Sigmoid colon (tissue), 7 donors: ENCODE results near the gene USP6. TPM values are rescaled to one million over a fixed set of nuclear protein-coding genes. Genes with fewer than 3 reads are reported as not detected.
"Not testable (repeated sequence)": the region's sequence is repeated elsewhere in the genome, so short reads cannot be mapped to it uniquely, and the experiment has no call there.

Source experiments
- DNase-seq: peaks from one replicate; pipeline ENCODE4 v3.0.0-alpha.2; 2019
- H3K27ac ChIP-seq, 4 donors: fragments of 200-600 bp; sonication (generic); one replicate each; pipeline ENCODE4 v1.5.1; 2016 to 2019; ENCODE audit warnings: mild to moderate bottlenecking in 1 of 4
- H3K27me3 ChIP-seq, 3 donors: fragments of 200-600 bp; sonication (generic); one replicate each; pipeline ENCODE4 v1.5.1; 2019; ENCODE audit warnings: mild to moderate bottlenecking in 1 of 3
- H3K36me3 ChIP-seq, 4 donors: fragments of 200-600 bp; sonication (generic); one replicate each; pipeline ENCODE4 v1.5.1; 2016 to 2019
- H3K4me1 ChIP-seq, 4 donors: fragments of 200-600 bp; sonication (generic); one replicate each; pipeline ENCODE4 v1.5.1; 2017 to 2019
- H3K4me3 ChIP-seq, 4 donors: fragments of 200-600 bp; sonication (generic); one replicate each; pipeline ENCODE4 v1.5.1; 2017 to 2019; ENCODE audit warnings: mild to moderate bottlenecking in 2 of 4, moderate library complexity in 1 of 4
- H3K9me3 ChIP-seq, 4 donors: fragments of 200-600 bp in 3 of 4; sonication (generic) in 3 of 4; one replicate each; pipeline versions ENCODE4 v1.5.1 to v1.6.1; 2013 to 2019
- EP300 ChIP-seq, 4 donors: sonication (generic); formaldehyde crosslinking; IDR thresholded peaks; one replicate each; pipeline ENCODE4 v1.6.1; 2017; ENCODE audit warnings: antibody characterized with exemption in 4 of 4
- POLR2A ChIP-seq, 2 donors: fragments of 450-650 bp; IDR thresholded peaks; one replicate each; pipeline ENCODE4 v1.6.1; 2016; ENCODE audit warnings: antibody characterized with exemption in 2 of 2, mild to moderate bottlenecking in 2 of 2, moderate library complexity in 2 of 2
- POLR2AphosphoS5 ChIP-seq, 4 donors: sonication (generic); formaldehyde crosslinking; IDR thresholded peaks; one replicate each; pipeline ENCODE4 v1.6.1; 2017; ENCODE audit warnings: antibody characterized with exemption in 4 of 4
- WGBS, 2 donors: extraction: QIAGEN DNeasy Blood & Tissue Kit; methylation state at CpG; one replicate each; pipeline ENCODE4 v1.1.7; 2013; 5-methylcytosine and 5-hydroxymethylcytosine counted together
- intact Hi-C: fragments of 100-400 bp; cut with DNase I; formaldehyde crosslinking; loops from one replicate; pipeline ENCODE4 v1.15.1; 2023
- polyA plus RNA-seq, 3 donors: library from polyadenylated mRNA; stranded (reverse); fragments of 200-250 nt; gene quantifications; one replicate each; pipeline ENCODE4 v1.2.3, GENCODE V29; 2013
- total RNA-seq, 4 donors: library from RNA; depleted of rRNA; stranded (reverse); fragments of >200 nt; gene quantifications; one replicate each; pipeline ENCODE4 v1.1.0, GENCODE V29; 2016
- TF ChIP-seq, protein P1 (sequence below), 4 experiments: fragments of 450-650 bp in 3 of 4; fragments of 200-600 bp in 1 of 4; IDR thresholded peaks; one replicate each; pipeline ENCODE4 v1.5.1; 2016 to 2019; ENCODE audit warnings: antibody characterized with exemption in 4 of 4, mild to moderate bottlenecking in 3 of 4, moderate library complexity in 2 of 4
- donor health status: healthy with polysubstance abuse.
- donor health status: Bipolar disorder and iron deficiency.
- donor health status: healthy.

Gene USP6
- total and polyA plus RNA-seq, 7 donors, result 0.06 to 2.5 TPM; not detected in 5

DNA sequence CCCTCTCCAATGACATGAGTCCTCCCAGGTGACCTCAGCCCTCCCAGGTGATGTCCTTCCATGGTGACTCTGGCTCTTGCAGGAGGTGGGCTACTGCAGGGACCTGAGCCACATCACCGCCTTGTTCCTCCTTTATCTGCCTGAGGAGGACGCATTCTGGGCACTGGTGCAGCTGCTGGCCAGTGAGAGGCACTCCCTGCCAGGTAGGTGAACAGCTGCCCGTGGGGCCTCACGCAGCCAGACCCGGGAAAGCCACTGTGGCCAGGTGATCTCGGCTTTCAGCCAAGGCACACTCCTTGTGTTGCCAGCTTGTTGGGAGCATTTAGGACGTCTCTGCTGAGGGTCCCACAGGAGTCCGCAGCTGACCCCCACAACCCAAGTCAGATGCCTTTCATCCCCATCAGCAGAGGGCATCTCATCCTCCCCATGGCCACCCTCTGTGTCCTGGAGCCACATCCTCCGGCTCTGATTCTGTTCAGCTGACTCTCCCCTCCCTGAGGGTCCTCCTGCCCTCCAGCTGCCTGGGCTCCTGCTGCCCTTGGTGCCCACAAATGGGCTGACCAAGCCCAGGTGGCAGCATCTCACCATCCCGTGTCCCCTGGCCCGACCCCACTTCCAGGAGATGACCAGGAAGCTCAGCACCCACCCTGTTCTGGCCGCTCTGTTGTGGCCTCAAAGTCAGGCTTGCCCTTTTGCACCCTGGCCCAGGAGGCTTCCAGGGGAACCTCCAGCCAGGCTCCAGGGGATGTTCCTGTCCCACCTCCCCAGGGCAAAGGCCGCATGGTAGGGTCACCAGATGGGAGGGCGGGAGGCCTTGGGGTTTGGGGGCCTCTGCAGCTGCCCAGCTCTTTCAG is 20.1 kb downstream of the USP6 start:
- TF ChIP-seq POLR2A (IDR thresholded peaks at IDR 0.05), result no peak
- no peak for TF ChIP-seq EP300 (IDR thresholded peaks at IDR 0.05)
- TF ChIP-seq POLR2AphosphoS5 (IDR thresholded peaks at IDR 0.05), result no peak
- TF ChIP-seq, protein P1, sequence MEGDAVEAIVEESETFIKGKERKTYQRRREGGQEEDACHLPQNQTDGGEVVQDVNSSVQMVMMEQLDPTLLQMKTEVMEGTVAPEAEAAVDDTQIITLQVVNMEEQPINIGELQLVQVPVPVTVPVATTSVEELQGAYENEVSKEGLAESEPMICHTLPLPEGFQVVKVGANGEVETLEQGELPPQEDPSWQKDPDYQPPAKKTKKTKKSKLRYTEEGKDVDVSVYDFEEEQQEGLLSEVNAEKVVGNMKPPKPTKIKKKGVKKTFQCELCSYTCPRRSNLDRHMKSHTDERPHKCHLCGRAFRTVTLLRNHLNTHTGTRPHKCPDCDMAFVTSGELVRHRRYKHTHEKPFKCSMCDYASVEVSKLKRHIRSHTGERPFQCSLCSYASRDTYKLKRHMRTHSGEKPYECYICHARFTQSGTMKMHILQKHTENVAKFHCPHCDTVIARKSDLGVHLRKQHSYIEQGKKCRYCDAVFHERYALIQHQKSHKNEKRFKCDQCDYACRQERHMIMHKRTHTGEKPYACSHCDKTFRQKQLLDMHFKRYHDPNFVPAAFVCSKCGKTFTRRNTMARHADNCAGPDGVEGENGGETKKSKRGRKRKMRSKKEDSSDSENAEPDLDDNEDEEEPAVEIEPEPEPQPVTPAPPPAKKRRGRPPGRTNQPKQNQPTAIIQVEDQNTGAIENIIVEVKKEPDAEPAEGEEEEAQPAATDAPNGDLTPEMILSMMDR (IDR thresholded peaks at IDR 0.05), result no peak
- Histone ChIP-seq H3K9me3 (no peaks in the 10 kb centered on the region), H3K4me3 (no peak overlapping the region), H3K27me3 (no peaks in the 10 kb centered on the region), H3K27ac (no peak overlapping the region), H3K4me1 (no peaks in the 10 kb centered on the region), H3K36me3 (no peaks in the 10 kb centered on the region)
- intact Hi-C loops, result no loop called here
- no peak for DNase-seq
- 89 to 90% methylated on average over 14 of the region's 14 CpGs for WGBS, 2 donors

DNA sequence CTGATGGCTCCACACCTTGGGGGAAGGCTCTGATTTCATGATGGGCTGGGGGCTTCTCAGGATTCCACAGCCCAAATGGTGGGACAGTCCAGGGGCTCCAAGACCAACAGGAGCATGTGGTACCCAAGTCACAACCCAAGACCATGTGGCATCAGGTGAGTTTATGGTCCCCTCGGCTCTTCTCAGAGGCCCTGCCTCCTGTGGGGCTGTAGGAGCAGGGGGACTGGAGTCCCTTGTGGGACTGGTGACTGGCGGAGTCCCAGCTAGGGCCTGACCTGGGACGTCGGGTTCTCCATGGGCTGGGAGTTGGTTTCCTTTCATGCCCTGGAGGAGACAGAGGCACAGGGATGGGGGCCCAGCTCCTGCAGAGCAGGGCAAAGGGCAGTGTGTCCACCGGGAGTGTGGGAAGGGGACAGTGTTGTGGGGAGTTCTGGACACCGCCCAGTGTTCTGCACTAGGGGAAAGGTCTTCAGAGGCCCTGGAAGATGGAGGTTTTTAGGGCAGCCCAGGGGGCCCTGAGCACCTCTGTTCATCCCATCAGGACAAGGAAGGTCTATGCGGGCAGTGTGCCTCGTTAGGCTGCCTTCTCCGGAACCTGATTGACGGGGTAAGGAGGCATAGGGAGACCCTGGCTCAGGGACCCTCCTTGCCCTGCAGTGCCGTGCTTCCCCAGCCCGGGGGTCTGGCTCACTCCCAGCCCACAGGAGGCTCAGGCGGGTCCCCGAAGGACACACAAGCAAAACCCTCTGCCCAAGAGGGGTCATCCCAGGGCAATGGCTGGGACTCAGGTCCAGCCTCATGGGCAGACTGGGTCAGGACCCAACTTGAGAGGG is 21.0 kb downstream of the USP6 start:
- H3K4me3 ChIP-seq, H3K27ac ChIP-seq, H3K36me3 ChIP-seq, H3K4me1 ChIP-seq, H3K9me3 ChIP-seq, intact Hi-C loops, DNase-seq, H3K27me3 ChIP-seq: not testable (repeated sequence)
- WGBS, 2 donors, result 85 to 86% methylated on average over 14 of the region's 14 CpGs

DNA sequence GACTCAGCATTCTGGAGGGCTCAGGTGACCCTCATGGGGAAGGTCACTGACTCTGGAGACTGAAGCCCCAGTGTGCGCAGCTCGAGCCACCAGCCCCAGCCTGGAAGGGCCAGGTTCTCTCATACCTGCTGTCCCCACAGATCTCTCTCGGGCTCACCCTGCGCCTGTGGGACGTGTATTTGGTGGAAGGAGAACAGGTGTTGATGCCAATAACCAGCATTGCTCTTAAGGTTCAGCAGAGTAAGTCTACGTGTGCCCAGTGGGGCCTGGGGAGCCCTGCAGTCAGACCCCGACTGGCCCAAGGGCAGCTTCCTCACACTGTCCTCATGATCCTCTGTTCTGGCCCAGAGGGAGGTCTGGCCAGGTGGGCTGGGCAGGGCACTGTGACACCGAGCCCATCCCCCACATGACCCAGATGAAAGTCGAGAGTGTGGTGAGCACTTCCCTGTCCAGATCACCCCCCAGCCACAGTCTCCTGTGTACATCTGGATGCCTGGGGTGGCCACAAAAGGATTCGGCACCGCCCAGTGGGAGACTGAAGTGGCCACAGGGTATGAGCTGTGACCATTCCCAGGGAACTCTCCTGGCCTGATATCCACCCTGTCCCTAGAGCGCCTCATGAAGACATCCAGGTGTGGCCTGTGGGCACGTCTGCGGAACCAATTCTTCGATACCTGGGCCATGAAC is 21.8 kb downstream of the USP6 start:
- H3K4me3 ChIP-seq, H3K27ac ChIP-seq, H3K36me3 ChIP-seq, H3K9me3 ChIP-seq, H3K4me1 ChIP-seq, DNase-seq, H3K27me3 ChIP-seq, intact Hi-C loops: not testable (repeated sequence)
- WGBS, 2 donors, result 89 to 91% methylated on average over 15 of the region's 15 CpGs

DNA sequence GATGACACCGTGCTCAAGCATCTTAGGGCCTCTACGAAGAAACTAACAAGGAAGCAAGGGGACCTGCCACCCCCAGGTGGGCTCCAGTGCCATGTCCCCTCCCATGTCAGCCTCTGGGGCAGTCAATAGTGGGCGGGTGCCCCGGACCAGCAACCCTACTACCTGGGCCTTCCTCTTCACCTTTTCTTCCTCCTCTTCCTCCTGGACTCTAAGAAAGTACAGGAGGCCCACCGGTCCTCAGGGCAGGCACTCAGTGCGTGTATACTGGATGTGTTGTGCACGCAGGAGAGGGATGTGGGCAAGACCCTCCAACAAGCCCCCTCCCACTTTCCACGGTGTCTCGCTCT is 22.3 kb downstream of the USP6 start:
- H3K27me3 ChIP-seq, H3K4me1 ChIP-seq, DNase-seq, H3K9me3 ChIP-seq, H3K36me3 ChIP-seq, intact Hi-C loops, H3K27ac ChIP-seq, H3K4me3 ChIP-seq: not testable (repeated sequence)
- 93 to 94% methylated on average over 9 of the region's 9 CpGs for WGBS, 2 donors

DNA sequence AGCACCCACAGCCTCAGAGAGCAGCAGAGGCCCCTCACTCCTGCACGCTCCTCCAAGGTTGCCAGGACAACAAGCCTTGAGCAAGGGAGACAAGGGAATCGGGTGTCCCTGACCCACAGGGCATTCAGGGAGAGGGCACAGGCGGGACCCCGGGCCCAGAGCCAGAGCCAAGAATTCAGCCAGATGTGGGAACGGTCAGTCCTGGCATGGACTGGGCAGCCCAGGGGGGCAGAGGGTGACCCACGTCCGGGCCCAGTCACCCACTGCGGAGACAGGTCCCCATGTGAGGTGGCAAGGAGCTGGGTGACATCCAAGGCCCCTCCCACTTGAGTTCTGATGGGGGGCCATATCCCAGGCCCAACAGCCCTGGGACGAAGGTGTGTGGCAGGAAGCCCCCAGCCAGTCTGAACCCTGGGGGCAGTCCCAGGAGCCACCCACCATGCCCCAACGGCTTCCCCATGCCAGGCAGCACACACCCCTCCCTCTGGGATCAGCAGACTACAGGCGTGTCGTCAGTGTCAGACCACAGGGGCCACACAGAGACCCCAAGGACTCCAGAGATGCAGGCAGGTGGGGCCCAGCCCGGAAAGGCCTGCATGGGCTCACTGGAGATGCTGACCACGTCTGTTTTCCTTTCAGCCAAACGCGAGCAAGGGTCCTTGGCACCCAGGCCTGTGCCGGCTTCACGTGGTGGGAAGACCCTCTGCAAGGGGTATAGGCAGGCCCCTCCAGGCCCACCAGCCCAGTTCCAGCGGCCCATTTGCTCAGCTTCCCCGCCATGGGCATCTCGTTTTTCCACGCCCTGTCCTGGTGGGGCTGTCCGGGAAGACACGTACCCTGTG is 23.0 kb downstream of the USP6 start:
- H3K4me1 ChIP-seq, result no peaks in the 10 kb centered on the region
- intact Hi-C loops, result no loop called here
- H3K27ac ChIP-seq, result no peak overlapping the region
- no peak overlapping the region for H3K4me3 ChIP-seq
- no peak for DNase-seq
- WGBS, 2 donors, result 89% methylated on average over 24 of the region's 24 CpGs
- H3K36me3 ChIP-seq, result no peaks in the 10 kb centered on the region
- TF ChIP-seq POLR2A (IDR thresholded peaks at IDR 0.05), result no peak
- TF ChIP-seq, protein P1 (IDR thresholded peaks at IDR 0.05), result no peak
- TF ChIP-seq POLR2AphosphoS5 (IDR thresholded peaks at IDR 0.05), result no peak
- no peak for TF ChIP-seq EP300 (IDR thresholded peaks at IDR 0.05)
- no peaks in the 10 kb centered on the region for H3K27me3 ChIP-seq
- H3K9me3 ChIP-seq, result no peaks in the 10 kb centered on the region

DNA sequence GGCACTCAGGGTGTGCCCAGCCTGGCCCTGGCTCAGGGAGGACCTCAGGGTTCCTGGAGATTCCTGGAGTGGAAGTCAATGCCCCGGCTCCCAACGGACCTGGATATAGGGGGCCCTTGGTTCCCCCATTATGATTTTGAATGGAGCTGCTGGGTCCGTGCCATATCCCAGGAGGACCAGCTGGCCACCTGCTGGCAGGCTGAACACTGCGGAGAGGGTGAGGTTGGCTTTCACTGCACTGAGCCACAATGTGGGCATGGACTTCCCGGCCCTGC is 23.6 kb downstream of the USP6 start:
- no peak for TF ChIP-seq EP300 (IDR thresholded peaks at IDR 0.05)
- no peak for TF ChIP-seq POLR2AphosphoS5 (IDR thresholded peaks at IDR 0.05)
- DNase-seq, result no peak
- 89 to 96% methylated on average over 5 of the region's 5 CpGs for WGBS, 2 donors
- intact Hi-C loops, result no loop called here
- no peaks in the 10 kb centered on the region for H3K27me3 ChIP-seq
- no peaks in the 10 kb centered on the region for H3K4me1 ChIP-seq
- no peak overlapping the region for H3K27ac ChIP-seq
- no peak overlapping the region for H3K4me3 ChIP-seq
- no peaks in the 10 kb centered on the region for H3K36me3 ChIP-seq
- H3K9me3 ChIP-seq, result no peaks in the 10 kb centered on the region

DNA sequence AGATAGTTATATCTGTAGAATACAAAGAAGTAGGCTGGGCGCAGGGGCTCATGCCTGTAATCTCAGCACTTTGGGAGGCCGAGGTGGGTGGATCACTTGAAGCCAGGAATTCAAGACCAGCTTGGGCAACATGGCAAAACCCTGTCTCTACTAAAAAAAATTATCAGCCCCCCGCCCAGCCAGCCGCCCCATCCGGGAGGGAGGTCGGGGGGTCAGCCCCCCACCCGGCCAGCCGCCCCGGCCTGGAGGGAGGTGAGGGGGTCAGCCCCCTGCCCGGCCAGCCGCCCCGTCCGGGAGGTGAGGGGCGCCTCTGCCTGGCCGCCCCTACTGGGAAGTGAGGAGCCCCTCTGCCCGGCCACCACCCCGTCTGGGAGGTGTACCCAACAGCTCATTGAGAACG is 27.0 kb downstream of the USP6 start:
- H3K36me3 ChIP-seq, H3K27ac ChIP-seq, DNase-seq, H3K9me3 ChIP-seq, H3K4me3 ChIP-seq, intact Hi-C loops, H3K27me3 ChIP-seq, H3K4me1 ChIP-seq: not testable (repeated sequence)
- WGBS, 2 donors, result 91 to 94% methylated on average over 15 of the region's 18 CpGs

DNA sequence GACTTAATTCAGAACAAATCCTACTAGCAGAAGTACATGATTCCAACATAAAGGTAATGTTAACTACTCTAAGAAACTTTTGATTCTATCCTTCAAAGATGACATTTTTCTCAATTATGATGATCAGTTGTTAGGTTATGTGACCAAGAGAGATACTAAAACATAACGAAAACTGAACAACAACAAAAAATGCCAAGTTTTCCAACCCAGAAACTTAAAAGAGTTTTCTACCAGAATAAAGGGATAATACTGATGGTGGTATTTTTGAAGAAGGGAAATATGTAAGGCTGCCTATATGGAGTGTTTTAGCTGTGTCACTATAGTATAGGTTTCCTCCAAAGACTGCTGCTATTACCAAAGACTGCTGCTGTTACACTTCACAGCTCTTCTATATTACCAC is 30.3 kb downstream of the USP6 start:
- H3K4me3 ChIP-seq, intact Hi-C loops, DNase-seq, H3K27ac ChIP-seq, H3K9me3 ChIP-seq, H3K36me3 ChIP-seq, H3K4me1 ChIP-seq, H3K27me3 ChIP-seq: not testable (repeated sequence)
- 87 to 90% methylated on average over 1 of the region's 1 CpG for WGBS, 2 donors

DNA sequence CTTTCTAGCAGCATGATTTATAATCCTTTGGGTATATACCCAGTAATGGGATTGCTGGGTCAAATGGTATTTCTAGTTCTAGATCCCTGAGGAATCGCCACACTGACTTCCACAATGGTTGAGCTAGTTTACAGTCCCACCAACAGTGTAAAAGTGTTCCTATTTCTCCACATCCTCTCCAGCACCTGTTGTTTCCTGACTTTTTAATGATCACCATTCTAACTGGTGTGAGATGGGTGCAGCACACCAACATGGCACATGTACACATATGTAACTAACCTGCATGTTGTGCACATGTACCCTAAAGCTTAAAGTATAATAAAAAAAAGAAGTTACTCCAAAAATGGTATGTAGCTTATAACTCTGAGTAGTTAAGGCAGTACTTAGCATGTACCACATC is 44.9 kb downstream of the USP6 start:
- 62 to 88% methylated on average over 1 of the region's 1 CpG for whole genome bisulfite sequencing, 2 donors
- H3K4me1 ChIP-seq, H3K27me3 ChIP-seq, H3K27ac ChIP-seq, intact Hi-C loops, DNase-seq, H3K4me3 ChIP-seq, H3K36me3 ChIP-seq, H3K9me3 ChIP-seq: not testable (repeated sequence)
